ENCODE results near the gene ANKFN1. TPM values are rescaled to one million over a fixed set of nuclear protein-coding genes. Genes with fewer than 3 reads are reported as not detected.

The ANKFN1 gene
- total RNA-seq, 4 donors from 2014 or later: 0.40 TPM; not detected in 3

GRCh38 chr17:56350592-56350991, 197.3 kb downstream of the ANKFN1 start:
- 77% methylated on average over 8 of the region's 8 CpGs for WGBS
- Histone ChIP-seq H3K9me3 (peaks cover 0 to 8% (median 1%) of the 10 kb centered on the region in 4 donors), H3K27me3 (no peaks in the 10 kb centered on the region), H3K27ac (replicated peaks in 1 of 4) (no peak overlapping the region), H3K4me3 (no peak overlapping the region), H3K4me1 (no peaks in the 10 kb centered on the region), H3K36me3 (no peaks in the 10 kb centered on the region)
- intact Hi-C loops (cut with DNase I): no loop called here
- TF ChIP-seq POLR2AphosphoS5 (IDR thresholded peaks at IDR 0.05) (no peak), EP300 (IDR thresholded peaks at IDR 0.05) (no peak), CTCF (IDR thresholded peaks at IDR 0.05) (no peak), POLR2A (IDR thresholded peaks at IDR 0.05; ENCODE audit: low read depth) (no peak)
- DNase-seq (ENCODE audit: extremely low spot score): no peak

- Histone ChIP-seq H3K36me3 (no peaks in the 10 kb centered on the region), H3K4me1 (no peaks in the 10 kb centered on the region), H3K4me3 (no peak overlapping the region), H3K27me3 (no peaks in the 10 kb centered on the region), H3K9me3 (no peaks in the 10 kb centered on the region), H3K27ac (replicated peaks in 1 of 4) (no peak overlapping the region)
- intact Hi-C loops (cut with DNase I): no loop called here
- DNase-seq (ENCODE audit: extremely low spot score): no peak
- no peak for TF ChIP-seq EP300 (IDR thresholded peaks at IDR 0.05)
- WGBS: 83% methylated on average over 5 of the region's 5 CpGs
Observed at GRCh38 chr17:56351675-56352074, 198.4 kb downstream of the ANKFN1 start.

GRCh38 chr17:56358651-56359050, 205.4 kb downstream of the ANKFN1 start:
- WGBS: 69% methylated on average over 3 of the region's 3 CpGs
- TF ChIP-seq EP300 (IDR thresholded peaks at IDR 0.05) (no peak), POLR2AphosphoS5 (IDR thresholded peaks at IDR 0.05) (no peak), CTCF (IDR thresholded peaks at IDR 0.05) (no peak), POLR2A (IDR thresholded peaks at IDR 0.05; ENCODE audit: low read depth) (no peak)

GRCh38 chr17:56359518-56359917, 206.2 kb downstream of the ANKFN1 start:
- DNase-seq (ENCODE audit: extremely low spot score): no peak
- no peaks in the 10 kb centered on the region for H3K36me3 ChIP-seq
- no peaks in the 10 kb centered on the region for H3K4me1 ChIP-seq
- H3K4me3 ChIP-seq: no peak overlapping the region
- TF ChIP-seq CTCF (IDR thresholded peaks at IDR 0.05): no peak
- no peak for TF ChIP-seq POLR2AphosphoS5 (IDR thresholded peaks at IDR 0.05)
- no peak for TF ChIP-seq EP300 (IDR thresholded peaks at IDR 0.05)
- TF ChIP-seq POLR2A (IDR thresholded peaks at IDR 0.05; ENCODE audit: low read depth): no peak
- H3K27ac ChIP-seq (replicated peaks in 1 of 4): no peak overlapping the region
- H3K27me3 ChIP-seq: no peaks in the 10 kb centered on the region
- 65% methylated on average over 2 of the region's 2 CpGs for WGBS
- no peaks in the 10 kb centered on the region for H3K9me3 ChIP-seq
- intact Hi-C loops (cut with DNase I): no loop called here

More at GRCh38 chr17:56358651-56359050, 205.4 kb downstream of the ANKFN1 start:
- Histone ChIP-seq H3K9me3 (no peaks in the 10 kb centered on the region), H3K4me3 (no peak overlapping the region), H3K4me1 (no peaks in the 10 kb centered on the region), H3K27ac (replicated peaks in 1 of 4) (no peak overlapping the region), H3K36me3 (no peaks in the 10 kb centered on the region), H3K27me3 (no peaks in the 10 kb centered on the region)
- intact Hi-C loops (cut with DNase I): no loop called here
- no peak for DNase-seq (ENCODE audit: extremely low spot score)

GRCh38 chr17:56367366-56367765, 214.1 kb downstream of the ANKFN1 start:
- H3K4me3 ChIP-seq: no peak overlapping the region
- H3K27ac ChIP-seq (replicated peaks in 1 of 4): no peak overlapping the region
- DNase-seq (ENCODE audit: extremely low spot score): no peak
- WGBS: 80% methylated on average over 1 of the region's 1 CpG
- TF ChIP-seq POLR2AphosphoS5 (IDR thresholded peaks at IDR 0.05) (no peak), CTCF (IDR thresholded peaks at IDR 0.05) (no peak), POLR2A (IDR thresholded peaks at IDR 0.05; ENCODE audit: low read depth) (no peak), EP300 (IDR thresholded peaks at IDR 0.05) (no peak)
- H3K4me1 ChIP-seq: no peaks in the 10 kb centered on the region
- H3K9me3 ChIP-seq: no peaks in the 10 kb centered on the region
- intact Hi-C loops (cut with DNase I): no loop called here
- no peaks in the 10 kb centered on the region for H3K27me3 ChIP-seq
- no peaks in the 10 kb centered on the region for H3K36me3 ChIP-seq
